Fibroblast of the conjunctiva (primary cell): ENCODE data around the gene GATD1.

ENCODE experiments used
- DNase-seq: peaks from one replicate; pipeline ENCODE4 v3.0.0-alpha.2; 2010; ENCODE audit warnings: low read depth

The GATD1 gene

DNA sequence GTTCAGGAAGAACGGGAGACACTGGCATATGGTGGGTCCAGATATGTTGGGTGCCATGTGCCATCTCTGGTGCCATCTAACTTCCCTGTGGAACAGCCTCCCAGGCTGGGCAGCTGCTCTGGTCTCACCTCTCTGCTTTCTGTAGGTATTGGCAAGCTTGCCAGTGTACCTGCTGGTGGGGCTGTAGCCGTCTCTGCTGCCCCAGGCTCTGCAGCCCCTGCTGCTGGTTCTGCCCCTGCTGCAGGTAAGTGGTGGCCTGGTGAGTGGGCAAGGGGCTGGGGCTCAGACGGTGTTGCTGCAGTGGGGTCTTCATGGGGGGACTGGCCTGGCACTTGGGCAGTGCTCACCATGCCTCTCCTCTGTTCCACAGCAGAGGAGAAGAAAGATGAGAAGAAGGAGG, 35.1 kb upstream of the GATD1 start:
- no peak for DNase-seq

DNA sequence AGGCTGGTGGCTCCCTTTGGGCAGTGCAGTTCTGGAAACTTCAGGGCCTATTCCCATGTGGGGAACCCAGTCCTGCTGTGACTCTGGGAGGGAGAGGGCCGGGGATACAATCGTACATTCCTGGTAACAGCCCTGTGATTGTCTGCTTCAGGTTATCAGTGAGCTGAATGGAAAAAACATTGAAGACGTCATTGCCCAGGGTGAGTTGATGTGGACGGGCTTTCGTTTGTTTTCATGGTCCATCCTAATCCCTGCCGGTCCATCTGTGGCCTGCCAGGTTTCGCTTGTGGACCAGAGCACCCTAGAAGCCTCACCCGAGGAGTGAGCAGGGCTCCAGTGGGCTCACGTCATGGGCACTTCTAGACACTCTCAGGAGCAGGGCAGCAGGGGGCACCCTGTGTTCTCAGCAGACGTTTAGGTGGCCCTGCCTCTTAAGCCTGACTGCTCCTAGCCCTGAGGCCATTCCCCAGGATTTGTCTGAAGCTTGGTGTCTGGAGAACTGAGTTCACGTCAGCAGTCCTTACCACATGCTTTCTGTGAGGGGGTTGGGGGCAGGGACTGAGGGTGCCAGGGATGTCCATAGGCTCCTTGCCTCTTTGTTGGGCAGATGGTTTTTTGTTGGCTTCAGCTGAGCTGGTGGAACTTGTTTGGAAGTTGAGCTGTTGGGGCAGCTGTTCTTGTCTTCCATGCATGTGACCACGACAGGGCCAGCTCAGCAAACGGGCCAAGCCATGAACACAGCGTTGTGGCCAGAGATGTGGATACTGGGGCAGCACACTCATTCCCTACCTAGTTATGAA, 34.4 kb upstream of the GATD1 start:
- DNase-seq = no peak

GRCh38 chr11:810040-810567, 32.8 kb upstream of the GATD1 start:
- DNase-seq = no peak

GRCh38 chr11:809287-810039, 32.2 kb upstream of the GATD1 start, which contains the start of gene RPLP2:
RPLP2 (plus strand) TSS chr11:809967; CDS start chr11:810235, 268 bp downstream.
- peak; percentile 94 for DNase-seq

GRCh38 chr11:808427-809286, 31.4 kb upstream of the GATD1 start:
- peak; percentile 52 for DNase-seq

DNA sequence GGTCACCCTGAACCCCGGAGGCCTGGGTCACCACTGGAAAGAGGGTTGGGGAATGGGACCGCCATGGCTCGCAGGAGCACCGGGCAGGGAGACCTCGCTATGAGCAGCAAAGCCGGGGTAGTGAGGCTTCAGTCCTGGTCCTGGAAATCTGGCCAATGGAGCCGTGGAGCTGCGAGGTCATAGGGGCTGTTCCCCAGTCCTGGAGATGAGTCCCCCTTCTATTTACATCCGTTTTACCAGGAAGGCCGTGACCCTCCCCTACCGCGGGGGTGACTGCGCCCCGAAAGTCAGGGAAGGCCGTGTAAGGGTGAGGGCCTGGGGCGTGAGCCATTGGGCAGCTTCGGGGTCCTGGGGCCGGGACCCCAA, 27.3 kb upstream of the GATD1 start:
- DNase-seq = no peak

DNA sequence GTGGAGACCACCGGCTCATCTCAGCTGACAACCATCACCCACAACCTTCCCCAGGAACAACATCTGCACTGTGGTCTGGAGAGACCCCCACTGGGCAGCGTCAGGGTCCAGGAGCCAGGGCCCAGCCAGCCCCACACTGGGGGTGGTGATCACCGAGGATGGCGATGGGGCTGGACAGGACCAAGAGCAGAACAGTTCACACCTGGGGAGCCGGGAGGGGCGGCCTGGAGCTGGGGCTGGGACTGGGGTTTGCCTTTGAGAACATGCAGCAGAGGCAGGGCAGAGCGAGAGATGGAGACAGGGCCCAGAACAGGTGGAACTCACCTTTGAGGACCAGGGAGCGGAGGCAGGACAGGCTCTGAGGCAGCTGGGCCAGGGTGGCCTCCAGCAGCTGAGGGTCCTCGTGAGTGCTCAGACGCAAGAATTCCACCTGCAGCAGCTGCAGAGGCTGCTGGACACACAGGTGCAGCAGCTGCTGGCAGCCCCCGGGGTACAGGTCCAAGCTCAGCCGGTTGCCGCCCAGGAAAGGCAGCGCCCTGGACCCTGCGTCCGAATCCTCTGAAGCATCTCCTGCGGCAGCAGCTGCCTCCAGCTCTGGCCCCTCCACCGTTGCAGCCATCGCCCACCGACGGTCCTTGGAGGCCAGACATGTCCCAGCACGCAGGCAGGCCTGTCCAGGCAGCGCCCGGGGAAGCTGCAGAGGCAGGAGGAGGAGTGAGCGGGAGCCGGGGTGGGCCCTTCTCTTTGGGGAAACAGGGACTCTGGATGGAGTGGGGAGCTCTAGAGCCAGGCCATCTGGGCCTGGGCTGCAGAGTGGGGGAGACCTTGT, 26.7 kb upstream of the GATD1 start:
- no peak for DNase-seq

DNA sequence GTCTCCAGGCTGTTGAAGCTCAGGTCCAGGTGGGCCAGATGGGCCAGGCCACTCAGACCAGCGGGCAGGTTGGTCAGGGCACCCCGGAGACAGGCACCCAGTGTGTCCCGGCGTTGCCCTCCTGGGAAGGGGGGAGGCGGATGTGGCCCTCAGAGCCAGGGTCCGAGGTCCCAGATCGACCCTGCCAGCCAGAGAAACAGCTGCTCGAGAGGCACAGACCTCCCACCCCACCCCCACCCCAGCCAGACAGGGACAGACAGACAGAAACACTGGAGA, 26.1 kb upstream of the GATD1 start:
- no peak for DNase-seq

DNA sequence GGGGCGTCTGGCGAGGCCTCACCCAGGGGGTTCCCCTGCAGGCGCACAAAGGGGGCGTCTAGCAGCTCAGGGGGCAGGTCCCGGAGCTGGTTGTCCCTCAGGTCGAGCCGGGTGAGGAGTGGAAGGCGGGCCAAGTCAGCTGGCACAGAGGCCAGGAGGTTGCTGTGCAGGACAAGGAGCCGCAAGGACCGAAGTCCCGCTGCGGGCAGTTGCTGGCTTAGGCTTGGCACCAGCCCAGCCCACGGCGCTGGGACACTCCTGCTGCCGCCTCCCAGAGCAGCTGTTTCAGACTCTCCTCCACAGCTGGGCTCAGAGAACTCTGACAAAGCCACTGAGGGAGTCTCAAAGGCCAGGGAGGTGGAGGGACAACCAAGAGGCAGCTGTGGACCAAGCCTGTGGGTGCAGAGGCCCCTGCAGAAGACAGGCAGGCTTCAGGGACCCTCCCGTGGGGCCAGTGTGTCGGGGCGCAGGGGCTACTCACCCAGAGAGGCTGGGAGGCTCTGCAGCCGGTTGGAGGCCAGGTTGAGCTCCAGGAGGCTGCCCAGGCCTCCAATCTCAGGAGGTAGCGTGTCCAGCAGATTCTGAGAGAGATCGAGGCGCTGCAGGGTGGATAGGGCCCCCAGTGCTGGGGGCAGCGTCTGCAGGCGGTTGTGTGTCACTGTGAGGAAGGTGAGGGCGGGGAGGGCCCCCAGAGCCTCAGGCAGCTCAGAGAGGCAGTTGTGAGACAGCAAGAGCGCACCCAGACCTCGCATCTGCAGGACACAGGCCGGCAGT, 25.6 kb upstream of the GATD1 start:
- no peak for DNase-seq

GRCh38 chr11:802018-802617, 24.8 kb upstream of the GATD1 start:
- no peak for DNase-seq

GRCh38 chr11:801097-801780, 24.0 kb upstream of the GATD1 start:
- DNase-seq = no peak

- no peak for DNase-seq
Measured at GRCh38 chr11:800473-800872, 23.2 kb upstream of the GATD1 start.

- no peak for DNase-seq
Measured at GRCh38 chr11:799641-800316, 22.5 kb upstream of the GATD1 start.

- no peak for DNase-seq
Measured at GRCh38 chr11:798093-798713, 20.9 kb upstream of the GATD1 start, which contains the start of gene SLC25A22. SLC25A22 (minus strand) TSS chr11:798281; CDS start chr11:795006, 3,275 bp downstream.

DNA sequence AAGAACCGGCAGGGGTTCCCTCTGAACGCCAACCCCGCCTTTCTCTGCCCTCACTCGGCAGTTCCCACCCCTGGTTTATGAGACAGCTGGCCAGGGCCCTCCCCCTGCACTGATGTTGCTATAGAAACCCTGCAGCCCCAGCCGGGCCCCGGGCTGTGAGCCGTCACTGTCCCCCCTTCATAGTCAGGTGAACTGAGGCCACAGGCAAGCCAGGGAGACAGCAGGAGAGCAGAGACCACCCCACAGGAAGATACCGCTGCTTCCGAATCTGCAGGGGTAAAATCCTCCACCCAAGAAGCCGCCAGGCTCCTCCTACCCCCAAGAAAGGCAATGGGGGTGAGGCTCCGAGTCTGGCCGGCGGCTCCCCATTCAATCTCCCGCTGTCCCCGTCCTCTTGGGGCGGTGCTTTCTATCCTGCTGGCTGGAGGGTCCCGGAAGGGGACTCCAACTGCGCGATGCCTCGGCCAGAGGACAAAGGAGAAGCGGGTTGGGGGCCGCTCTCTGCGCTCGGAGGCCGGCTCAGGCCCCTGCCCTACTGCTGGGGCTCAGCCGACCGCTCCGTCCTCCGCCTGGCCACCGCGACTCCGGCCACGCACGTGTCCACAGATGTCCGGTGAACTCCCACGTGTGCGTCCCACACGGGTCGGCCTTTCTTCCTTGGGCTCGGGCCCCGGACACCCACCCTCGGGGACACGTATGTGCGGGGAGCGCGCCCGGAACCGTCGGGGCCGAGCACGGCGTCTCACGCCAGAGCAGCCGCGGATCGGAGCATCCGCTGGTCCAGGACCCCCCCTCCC, 20.2 kb upstream of the GATD1 start:
- peak; percentile 62 for DNase-seq

DNA sequence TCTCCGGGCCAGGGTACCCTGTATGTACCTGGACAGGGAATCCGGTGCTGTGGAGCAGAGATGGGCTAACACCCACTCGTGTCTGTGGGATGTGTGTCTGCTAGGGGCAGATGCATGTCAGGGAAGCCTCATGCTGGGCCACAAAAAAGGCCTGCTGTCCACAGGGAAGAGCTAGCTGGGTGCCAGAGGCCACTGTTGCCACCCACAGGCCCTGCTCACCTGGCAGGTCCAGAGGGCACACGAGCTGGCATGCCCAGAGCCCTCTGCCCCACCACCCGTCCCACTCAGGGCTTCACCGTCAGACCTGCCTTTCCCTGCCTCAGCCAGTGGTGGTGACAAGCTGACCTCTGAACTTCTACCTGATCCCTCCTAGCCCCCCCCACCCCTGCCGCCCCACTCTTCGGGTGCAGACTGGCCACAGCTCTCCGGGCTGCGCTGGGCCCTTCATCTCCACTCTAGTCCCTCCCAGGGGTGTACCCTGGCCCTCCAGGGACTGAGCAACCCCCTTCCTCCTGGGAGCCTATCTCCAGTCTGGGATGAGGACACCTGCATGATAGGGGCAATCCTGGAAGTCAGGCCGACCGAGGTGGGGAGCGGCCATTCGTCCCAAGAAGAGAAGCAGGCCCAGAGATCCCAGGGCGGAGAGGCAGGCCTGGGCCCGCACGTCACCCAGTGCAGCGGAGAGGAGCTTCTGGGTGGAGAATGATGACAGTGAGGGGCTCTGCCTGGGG, 19.4 kb upstream of the GATD1 start:
- DNase-seq = no peak
